GM19438 (cell line): Measurements from ENCODE around the gene NRGN.

Source experiments
- ATAC-seq: cut with Tn5 transposase; IDR thresholded peaks from one replicate; pipeline ENCODE4 v1.9.1; 2021; ENCODE audit warnings: low read depth; ENCODE audit not compliant: unreplicated experiment

NRGN gene

DNA sequence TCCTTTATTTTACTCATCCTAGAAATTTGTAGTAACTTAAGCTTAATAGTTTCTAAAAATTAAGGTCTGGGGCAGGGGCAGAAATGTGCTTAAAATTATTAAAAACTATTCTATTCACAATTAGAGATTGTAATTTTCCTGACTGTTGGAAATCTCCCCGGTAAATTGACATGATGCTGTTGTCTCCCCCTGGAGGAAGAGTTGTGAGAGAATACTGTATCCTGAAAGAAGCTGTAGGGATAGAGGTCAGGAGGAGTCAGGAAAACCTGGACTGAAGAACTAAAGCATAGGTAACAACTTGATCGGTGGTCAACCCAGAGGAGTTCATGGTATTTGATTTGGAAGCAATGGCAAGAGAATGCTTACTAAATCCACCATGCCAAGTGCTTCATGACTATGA is 38.5 kb downstream of the NRGN start:
- ATAC-seq, result no peak

DNA sequence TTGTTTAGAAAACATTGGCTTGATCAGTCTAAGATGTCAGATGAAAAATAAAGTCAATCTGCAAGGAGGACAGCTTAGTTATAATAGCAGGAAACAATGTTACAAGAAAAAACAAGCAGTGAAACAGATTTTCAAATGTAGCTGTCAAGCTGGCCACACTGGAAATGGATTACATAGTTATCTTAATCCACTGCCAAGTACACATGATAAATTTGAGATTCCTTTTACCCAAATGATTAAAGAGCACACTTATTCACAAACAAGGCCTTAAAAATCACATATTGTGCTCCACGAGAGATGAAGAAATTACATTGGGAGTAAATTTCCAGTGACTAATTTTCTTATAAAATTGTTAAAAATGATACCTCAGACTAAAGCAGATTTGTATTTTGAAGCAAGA is 39.8 kb downstream of the NRGN start:
- no peak for ATAC-seq

DNA sequence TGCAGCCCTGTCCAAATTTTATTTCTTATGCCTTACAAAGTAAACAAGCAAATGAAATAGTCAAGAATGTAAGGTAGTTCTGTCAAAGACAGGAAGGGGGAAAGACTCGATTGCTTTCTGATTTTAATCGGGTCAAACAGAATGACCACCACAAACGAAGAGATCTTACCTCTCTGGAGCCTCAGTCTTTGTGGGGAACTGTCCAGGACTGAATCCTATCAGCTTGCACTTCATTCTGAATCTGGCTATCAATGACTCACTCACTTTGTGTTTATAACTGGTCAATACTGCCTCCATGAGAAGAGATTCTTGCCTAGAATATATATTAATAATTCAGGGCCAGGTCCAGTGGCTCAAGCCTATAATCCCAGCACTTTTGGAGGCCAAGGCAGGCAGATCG is 43.3 kb downstream of the NRGN start:
- ATAC-seq, result no peak

DNA sequence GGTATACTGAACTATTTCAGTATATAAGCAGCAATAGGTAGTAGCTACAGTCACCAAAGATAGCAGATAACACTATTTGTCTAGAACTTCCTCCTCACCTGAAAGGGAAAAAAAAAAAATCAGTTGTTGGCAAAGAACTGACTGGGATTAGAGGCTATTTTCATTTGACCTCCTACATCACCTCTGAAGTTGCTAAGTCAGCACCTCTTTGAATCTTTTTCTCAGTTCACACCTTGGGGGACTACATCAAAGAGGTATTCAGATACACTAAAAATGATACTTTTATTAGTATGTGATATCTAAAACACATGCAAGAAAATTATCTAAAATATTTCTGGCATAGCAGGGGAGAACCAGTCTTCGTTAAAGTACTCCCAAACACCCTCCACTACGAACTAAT is 44.3 kb downstream of the NRGN start:
- no peak for ATAC-seq

DNA sequence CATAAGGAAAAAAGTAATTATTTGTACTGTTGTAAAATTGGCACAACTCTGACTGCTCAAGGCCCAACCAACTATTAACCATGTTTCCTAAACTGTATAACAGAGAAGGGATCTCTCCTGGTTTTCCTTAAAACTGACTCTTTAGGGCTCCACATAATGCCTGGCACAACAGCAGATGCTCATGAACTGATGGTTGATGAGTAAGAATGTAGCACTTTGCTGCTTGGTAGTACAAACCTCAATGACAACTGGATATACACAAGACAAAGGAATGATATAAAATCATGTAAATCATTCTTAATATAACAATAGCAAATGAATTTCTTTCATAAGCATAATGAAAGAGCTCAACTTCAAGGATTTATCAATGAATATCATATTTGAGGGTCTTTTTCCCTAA is 48.8 kb downstream of the NRGN start:
- ATAC-seq, result no peak

DNA sequence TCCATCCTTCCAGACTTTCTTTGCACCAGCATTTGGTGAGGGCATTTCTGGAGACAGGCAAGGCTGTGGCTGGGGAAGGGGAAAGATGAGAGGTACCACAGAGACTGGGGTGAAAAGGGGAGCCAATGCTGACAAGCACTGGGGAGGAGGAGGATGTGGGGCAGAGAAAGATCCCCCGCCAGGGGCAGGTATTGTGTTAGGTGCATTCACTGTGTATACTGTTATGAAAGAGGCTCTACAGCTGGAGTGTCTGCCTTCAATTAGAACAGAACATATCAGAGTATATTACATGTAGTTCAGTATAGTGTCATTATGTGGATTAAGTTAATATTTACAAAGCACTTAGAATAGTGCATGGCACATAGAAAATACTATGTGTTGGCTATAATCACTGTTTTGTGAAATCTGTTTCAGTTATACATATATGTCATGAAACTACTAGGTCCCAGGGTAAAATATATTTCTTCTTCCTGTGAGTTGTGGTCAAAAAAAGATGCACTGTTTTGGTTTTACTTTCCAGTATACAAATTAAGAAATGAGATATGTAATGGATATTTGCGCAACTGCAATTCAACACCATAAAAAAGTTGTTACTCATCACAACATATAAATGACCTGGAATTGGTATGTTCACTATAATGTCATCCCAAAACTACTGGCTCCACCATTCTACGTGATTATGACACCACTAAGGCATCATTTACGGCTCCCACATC is 52.0 kb downstream of the NRGN start:
- peak; percentile 69 for ATAC-seq

DNA sequence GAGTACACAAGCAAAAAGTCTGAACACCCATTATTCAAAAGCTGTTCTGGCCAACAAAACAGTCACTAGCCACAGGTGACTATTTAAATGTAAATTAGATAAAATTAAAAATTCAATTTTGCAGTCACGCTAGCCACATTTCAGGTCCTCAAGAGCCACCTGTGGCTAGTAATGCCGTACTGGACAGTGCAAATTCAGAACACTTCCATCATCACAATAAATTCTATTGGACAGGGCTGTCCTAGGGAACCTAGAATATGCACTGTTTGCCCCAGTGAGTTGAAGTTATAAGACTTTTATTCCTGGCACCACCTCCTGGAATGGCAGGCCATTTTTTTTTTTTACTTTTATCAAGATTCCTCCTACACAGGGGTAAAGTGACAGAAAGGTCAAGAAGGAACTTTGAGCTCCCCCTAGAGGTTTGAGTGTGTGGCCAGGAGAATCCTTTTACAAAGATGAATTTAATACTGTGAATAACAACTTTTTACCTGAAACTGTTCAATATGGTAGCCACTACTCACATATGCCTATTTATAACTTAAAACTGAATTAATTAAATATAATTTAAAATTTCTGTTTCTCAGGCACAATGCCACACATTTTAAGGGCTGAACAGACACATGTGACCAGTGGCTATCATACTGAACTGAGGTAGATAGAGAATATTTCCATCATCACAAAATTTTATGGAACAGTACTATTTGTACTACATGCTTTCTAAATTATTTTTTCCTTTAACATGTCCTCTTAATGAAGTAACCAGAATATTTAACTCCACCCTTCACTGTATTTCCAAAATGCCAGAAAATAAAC is 53.9 kb downstream of the NRGN start:
- ATAC-seq, result peak; percentile 60

DNA sequence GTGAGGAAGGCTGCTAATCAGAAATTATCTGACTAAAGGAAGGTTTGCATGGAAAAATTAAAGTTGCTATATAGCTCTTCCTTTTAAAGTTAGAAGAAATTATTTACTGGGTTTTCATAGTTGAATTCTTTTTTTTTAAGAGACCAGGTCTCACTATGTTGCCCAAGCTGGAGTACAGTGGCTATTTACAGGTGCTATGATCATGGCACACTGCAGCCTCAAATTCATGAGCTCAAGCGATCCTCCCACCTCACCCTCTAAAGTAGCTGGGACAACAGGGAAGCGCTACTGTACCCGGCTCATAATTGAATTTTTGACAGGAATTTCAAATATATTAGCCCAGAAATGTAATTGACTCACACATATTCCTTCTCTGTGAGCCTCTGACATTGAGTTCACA is 56.6 kb downstream of the NRGN start:
- ATAC-seq, result no peak
